Hepatocyte (in vitro differentiated cells): ENCODE results near the gene SIRPB1. TPM values are rescaled to one million over a fixed set of nuclear protein-coding genes. Genes with fewer than 3 reads are reported as not detected.

Experiments used
- DNase-seq: peaks from one replicate; pipeline ENCODE4 v3.0.0-alpha.2; 2016; ENCODE audit warnings: low spot score
- H2AFZ ChIP-seq: fragments of 200-600 bp; sonication (generic); 2 replicates; pipeline ENCODE4 v1.6.0; 2016; ENCODE audit warnings: antibody characterized with exemption, mild to moderate bottlenecking
- H3K27ac ChIP-seq: fragments of 200-600 bp; sonication (generic); 2 replicates; pipeline ENCODE4 v1.5.1; 2016; ENCODE audit warnings: mild to moderate bottlenecking
- H3K27me3 ChIP-seq: fragments of 200-600 bp; sonication (generic); 2 replicates; pipeline ENCODE4 v1.6.1; 2016
- H3K36me3 ChIP-seq: fragments of 200-600 bp; sonication (generic); replicated peaks from 2 replicates; pipeline ENCODE4 v1.5.1; 2016; ENCODE audit warnings: low read depth; ENCODE audit not compliant: insufficient read depth
- H3K4me1 ChIP-seq: fragments of 200-600 bp; sonication (generic); 2 replicates; pipeline ENCODE4 v1.5.1; 2016; ENCODE audit warnings: mild to moderate bottlenecking, moderate library complexity; ENCODE audit not compliant: insufficient read depth
- H3K4me2 ChIP-seq: fragments of 200-600 bp; sonication (generic); 2 replicates; pipeline ENCODE4 v1.6.0; 2016
- H3K4me3 ChIP-seq: fragments of 200-600 bp; sonication (generic); 2 replicates; pipeline ENCODE4 v1.5.1; 2016; ENCODE audit warnings: mild to moderate bottlenecking
- H3K79me2 ChIP-seq: fragments of 200-600 bp; sonication (generic); 2 replicates; pipeline ENCODE4 v1.6.0; 2017; ENCODE audit warnings: mild to moderate bottlenecking
- H3K9me2 ChIP-seq: fragments of 200-600 bp; sonication (generic); replicated peaks from 2 replicates; pipeline ENCODE4 v1.6.0; 2017; ENCODE audit warnings: mild to moderate bottlenecking; ENCODE audit not compliant: insufficient read depth
- H3K9me3 ChIP-seq: fragments of 200-600 bp; sonication (generic); 2 replicates; pipeline ENCODE4 v1.5.1; 2016; ENCODE audit warnings: low read depth, mild to moderate bottlenecking
- H4K20me1 ChIP-seq: fragments of 200-600 bp; sonication (generic); 2 replicates; pipeline ENCODE4 v1.6.0; 2016; ENCODE audit warnings: mild to moderate bottlenecking; ENCODE audit not compliant: insufficient read depth, poor library complexity, severe bottlenecking
- EZH2 ChIP-seq: fragments of 200-600 bp; sonication (generic); IDR thresholded peaks from 2 replicates; pipeline ENCODE4 v1.6.1; 2016; ENCODE audit warnings: antibody characterized with exemption, mild to moderate bottlenecking, borderline replicate concordance
- EZH2phosphoT487 ChIP-seq: fragments of 200-600 bp; sonication (generic); IDR thresholded peaks from one replicate; pipeline ENCODE4 v1.6.1; 2018; ENCODE audit warnings: antibody characterized with exemption, mild to moderate bottlenecking, low read depth, moderate library complexity; ENCODE audit not compliant: unreplicated experiment, severe bottlenecking
- WGBS: methylation state at CpG from one replicate; pipeline ENCODE4 v1.1.6; 2016; ENCODE audit warnings: low lambda C conversion rate; ENCODE audit errors: missing lambda C conversion rate; 5-methylcytosine and 5-hydroxymethylcytosine counted together
- polyA plus RNA-seq: library from polyadenylated mRNA; unstranded; fragments of >200 nt; fragmentation: Nextera tagmentation; extraction: Ambion mirVana; gene quantifications from 2 replicates; pipeline ENCODE4 v1.2.1, GENCODE V29; 2016
- total RNA-seq: library from RNA; depleted of rRNA; stranded (reverse); fragments of >200 nt; gene quantifications from 2 replicates; pipeline ENCODE4 v1.2.3, GENCODE V29; 2014
- TF ChIP-seq, protein P1 (sequence below): fragments of 200-600 bp; sonication (generic); IDR thresholded peaks from 2 replicates; pipeline ENCODE4 v1.5.1; 2016; ENCODE audit warnings: antibody characterized with exemption, mild to moderate bottlenecking; ENCODE audit not compliant: poor library complexity

Gene SIRPB1
- total and polyA plus RNA-seq, 2 experiments from 2014 or later, result 0.57 to 0.97 TPM

DNA sequence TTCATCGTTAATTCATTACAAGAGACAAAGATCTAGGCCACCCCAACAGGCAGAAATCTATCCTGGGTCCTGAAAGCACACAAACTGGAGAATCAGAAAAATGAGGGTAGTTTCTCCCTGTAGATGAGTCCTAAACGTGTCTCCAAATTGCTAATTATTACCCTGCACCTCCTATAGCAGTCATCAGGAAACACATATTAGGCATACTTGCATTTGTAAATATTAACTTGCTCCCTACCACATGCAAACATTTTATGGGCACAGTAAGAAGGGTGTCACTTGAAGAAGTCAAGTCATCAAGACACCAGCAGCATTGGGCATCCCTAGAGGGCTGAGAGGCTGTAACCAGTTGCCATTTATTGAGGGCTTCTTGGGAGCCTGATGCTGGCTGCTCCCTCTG lies 17.9 kb upstream of the SIRPB1 start:
- Histone ChIP-seq H3K9me2 (no peaks in the 10 kb centered on the region), H4K20me1 (no peaks in the 10 kb centered on the region), H2AFZ (no peak overlapping the region), H3K27ac (no peak overlapping the region), H3K27me3 (no peaks in the 10 kb centered on the region), H3K4me2 (no peak overlapping the region), H3K9me3 (no peaks in the 10 kb centered on the region), H3K79me2 (no peaks in the 10 kb centered on the region), H3K4me1 (no peaks in the 10 kb centered on the region), H3K4me3 (no peak overlapping the region), H3K36me3 (no peaks in the 10 kb centered on the region)
- TF ChIP-seq EZH2 (no peak), EZH2phosphoT487 (no peak)
- TF ChIP-seq, protein P1, sequence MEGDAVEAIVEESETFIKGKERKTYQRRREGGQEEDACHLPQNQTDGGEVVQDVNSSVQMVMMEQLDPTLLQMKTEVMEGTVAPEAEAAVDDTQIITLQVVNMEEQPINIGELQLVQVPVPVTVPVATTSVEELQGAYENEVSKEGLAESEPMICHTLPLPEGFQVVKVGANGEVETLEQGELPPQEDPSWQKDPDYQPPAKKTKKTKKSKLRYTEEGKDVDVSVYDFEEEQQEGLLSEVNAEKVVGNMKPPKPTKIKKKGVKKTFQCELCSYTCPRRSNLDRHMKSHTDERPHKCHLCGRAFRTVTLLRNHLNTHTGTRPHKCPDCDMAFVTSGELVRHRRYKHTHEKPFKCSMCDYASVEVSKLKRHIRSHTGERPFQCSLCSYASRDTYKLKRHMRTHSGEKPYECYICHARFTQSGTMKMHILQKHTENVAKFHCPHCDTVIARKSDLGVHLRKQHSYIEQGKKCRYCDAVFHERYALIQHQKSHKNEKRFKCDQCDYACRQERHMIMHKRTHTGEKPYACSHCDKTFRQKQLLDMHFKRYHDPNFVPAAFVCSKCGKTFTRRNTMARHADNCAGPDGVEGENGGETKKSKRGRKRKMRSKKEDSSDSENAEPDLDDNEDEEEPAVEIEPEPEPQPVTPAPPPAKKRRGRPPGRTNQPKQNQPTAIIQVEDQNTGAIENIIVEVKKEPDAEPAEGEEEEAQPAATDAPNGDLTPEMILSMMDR, result no peak
- 70% methylated on average over 2 of the region's 2 CpGs for WGBS
- no peak for DNase-seq

DNA sequence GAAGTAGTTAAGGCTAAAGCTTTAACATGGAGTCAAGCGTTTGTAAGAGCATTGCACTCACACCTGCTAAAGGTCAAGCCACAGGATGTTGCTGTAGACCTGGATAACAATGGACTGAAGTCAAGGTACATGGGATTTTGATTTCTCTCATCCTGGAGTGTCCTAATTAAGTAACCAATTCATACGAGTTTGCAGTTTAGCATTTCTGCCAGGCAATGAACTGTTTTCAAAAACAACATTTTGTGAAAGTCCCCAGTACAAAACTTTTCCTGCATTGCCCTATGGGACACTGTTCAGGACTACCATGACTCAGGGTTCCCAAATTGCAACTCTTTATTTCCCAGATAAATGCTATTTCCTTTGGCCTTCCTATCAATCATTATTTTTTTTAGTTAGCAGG lies 17.4 kb upstream of the SIRPB1 start:
- 71% methylated on average over 2 of the region's 2 CpGs for WGBS

DNA sequence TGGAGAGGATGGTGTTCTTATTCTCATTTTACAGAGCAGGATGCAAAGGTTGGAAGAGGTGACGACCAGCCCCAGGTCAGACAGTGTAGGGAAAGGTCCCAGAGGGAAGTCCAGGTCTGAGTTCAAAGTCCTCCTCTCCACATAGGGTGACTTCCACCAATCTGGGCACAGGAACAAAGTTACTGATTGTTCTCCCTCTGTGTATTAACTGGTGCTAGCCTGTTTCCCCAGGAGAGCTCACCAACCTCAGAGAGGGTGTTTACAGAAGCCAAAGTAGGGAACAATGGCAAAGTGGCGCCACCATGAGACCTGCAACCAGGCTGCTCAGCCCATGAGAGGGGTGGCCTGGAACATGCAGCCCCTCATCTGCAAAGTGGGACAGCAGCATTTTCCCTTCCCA lies 16.8 kb upstream of the SIRPB1 start:
- H2AFZ ChIP-seq, result no peak overlapping the region
- no peak overlapping the region for H3K4me3 ChIP-seq
- no peak for TF ChIP-seq EZH2
- TF ChIP-seq, protein P1, result no peak
- DNase-seq, result no peak
- H3K27ac ChIP-seq, result no peak overlapping the region
- H3K36me3 ChIP-seq, result no peaks in the 10 kb centered on the region
- no peaks in the 10 kb centered on the region for H3K27me3 ChIP-seq
- H3K4me1 ChIP-seq, result no peaks in the 10 kb centered on the region
- H3K4me2 ChIP-seq, result no peak overlapping the region
- WGBS, result 67% methylated on average over 2 of the region's 2 CpGs
- H3K79me2 ChIP-seq, result no peaks in the 10 kb centered on the region
- H3K9me3 ChIP-seq, result no peaks in the 10 kb centered on the region
- no peaks in the 10 kb centered on the region for H3K9me2 ChIP-seq
- H4K20me1 ChIP-seq, result no peaks in the 10 kb centered on the region

More for the DNA sequence above, 17.4 kb upstream of the SIRPB1 start:
- Histone ChIP-seq H3K27me3 (no peaks in the 10 kb centered on the region), H3K9me2 (no peaks in the 10 kb centered on the region), H3K36me3 (no peaks in the 10 kb centered on the region), H2AFZ (no peak overlapping the region), H4K20me1 (no peaks in the 10 kb centered on the region), H3K27ac (no peak overlapping the region), H3K4me1 (no peaks in the 10 kb centered on the region), H3K4me3 (no peak overlapping the region), H3K4me2 (no peak overlapping the region), H3K9me3 (no peaks in the 10 kb centered on the region), H3K79me2 (no peaks in the 10 kb centered on the region)
- DNase-seq, result no peak
- TF ChIP-seq, protein P1, result no peak
- TF ChIP-seq EZH2, result no peak
